Stimulated activated CD8-positive, alpha-beta memory T cell treated with anti-CD3 and anti-CD28 coated beads, Interleukin-4, amount 100 ng/mL, for 24 hours (primary cell): ENCODE data around the gene SSBP3.
"Not testable (repeated sequence)": the region's sequence is repeated elsewhere in the genome, so short reads cannot be mapped to it uniquely, and the experiment has no call there.

Experiments
- DNase-seq: peaks from one replicate; pipeline ENCODE4 v3.0.0-alpha.2; 2020; ENCODE audit warnings: low read depth

Gene SSBP3

DNA sequence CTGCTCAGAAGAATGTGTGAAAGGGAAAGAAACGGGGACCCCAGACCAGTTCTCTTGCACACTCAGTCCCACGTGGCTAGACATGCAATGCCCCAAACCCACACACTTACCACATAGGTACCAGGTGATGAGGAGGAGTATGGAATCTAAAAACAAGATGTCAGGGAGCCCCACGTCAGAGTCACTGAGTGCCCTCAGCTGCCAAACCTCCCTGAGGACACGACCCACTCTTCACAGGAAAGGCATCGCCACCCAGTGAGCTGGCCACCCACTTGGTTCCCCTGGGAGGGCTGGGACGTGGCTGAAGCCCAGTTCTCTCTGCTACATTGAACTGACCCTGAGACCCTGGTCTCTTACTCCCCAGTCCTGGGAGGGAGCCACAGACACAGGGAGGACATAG, 164.8 kb downstream of the SSBP3 start:
- no peak for DNase-seq

DNA sequence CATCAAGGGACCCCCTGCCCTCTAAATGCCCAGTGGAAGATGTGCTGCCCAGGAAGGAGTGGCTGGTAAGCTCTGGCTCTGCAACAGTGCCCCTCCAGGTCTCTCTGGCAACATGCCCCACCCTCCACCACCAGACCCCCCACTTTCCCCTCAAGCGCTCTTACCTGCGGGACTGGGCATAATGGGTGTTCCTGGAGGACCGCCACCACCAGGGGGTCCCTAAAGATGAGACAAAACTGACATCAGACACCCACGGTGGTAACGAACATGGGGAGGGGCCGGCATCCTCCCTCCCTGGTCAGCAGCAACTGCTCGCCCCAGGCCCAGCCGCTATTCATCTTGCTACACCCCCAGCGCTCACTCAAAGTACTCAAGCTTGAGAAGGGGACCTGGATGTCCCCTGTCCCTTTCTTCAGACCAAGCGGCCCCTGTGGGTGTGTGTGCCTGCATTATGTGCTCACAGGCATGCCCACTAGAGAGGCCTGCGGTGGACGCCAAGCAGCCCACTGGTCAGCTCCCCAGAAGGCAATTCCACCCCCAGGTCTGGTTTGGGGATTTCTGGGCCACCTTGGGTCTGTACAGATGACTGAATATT, 165.4 kb downstream of the SSBP3 start:
- DNase-seq = no peak

DNA sequence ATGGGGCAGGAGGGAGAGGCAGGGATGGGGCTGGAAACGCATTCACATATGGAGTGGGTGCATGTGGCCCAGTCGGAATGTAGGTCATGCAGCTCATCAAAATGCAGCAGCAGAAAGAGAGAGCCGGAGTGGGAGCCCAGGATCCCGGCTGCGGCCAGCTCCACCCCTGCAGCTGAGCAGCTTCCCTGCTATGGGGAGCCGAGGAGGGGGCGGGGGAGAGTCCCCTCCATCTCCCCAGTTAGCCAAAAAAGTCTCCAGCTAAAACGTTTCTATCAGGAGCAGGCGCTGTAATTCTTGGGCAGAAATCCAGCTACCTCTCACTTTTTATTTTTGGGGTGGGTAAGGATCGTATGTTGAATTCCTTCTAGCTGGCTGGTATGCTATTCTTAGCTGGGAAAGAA, 166.6 kb downstream of the SSBP3 start:
- DNase-seq = no peak

- no peak for DNase-seq
These were observed 167.2 kb downstream of the SSBP3 start for GRCh38 chr1:54239035-54239383.

- no peak for DNase-seq
These were observed 167.7 kb downstream of the SSBP3 start for GRCh38 chr1:54238353-54239034.

GRCh38 chr1:54237586-54237985, 168.6 kb downstream of the SSBP3 start:
- no peak for DNase-seq

DNA sequence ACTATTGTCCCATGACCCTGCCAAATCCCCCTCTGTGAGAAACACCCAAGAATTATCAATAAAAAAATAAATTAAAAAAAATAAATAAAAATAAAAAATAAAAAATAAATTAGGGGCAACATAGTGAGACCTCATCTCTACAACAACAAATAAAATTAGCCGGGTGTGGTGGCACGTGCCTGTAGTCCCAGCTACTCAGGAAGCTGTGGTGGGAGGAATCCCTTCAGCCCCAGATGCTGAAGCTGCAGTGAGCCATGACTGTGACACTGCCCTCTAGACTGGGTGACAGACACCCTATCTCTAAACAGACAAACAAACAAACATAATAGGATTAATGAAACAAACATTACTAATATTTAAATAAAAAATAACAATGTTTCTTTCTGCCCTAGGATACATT, 171.9 kb downstream of the SSBP3 start:
- no peak for DNase-seq

DNA sequence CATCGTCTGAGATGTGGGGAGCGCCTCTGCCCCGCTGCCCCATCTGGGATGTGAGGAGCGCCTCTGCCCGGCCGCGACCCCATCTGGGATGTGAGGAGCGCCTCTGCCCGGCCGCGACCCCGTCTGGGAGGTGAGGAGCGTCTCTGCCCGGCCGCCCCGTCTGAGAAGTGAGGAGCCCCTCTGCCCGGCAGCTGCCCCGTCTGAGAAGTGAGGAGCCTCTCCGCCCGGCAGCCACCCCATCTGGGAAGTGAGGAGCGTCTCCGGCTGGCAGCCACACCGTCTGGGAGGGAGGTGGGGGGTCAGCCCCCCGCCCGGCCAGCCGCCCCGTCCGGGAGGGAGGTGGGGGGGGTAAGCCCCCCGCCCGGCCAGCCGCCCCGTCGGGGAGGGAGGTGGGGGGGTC, 173.0 kb downstream of the SSBP3 start:
- DNase-seq = not testable (repeated sequence)

DNA sequence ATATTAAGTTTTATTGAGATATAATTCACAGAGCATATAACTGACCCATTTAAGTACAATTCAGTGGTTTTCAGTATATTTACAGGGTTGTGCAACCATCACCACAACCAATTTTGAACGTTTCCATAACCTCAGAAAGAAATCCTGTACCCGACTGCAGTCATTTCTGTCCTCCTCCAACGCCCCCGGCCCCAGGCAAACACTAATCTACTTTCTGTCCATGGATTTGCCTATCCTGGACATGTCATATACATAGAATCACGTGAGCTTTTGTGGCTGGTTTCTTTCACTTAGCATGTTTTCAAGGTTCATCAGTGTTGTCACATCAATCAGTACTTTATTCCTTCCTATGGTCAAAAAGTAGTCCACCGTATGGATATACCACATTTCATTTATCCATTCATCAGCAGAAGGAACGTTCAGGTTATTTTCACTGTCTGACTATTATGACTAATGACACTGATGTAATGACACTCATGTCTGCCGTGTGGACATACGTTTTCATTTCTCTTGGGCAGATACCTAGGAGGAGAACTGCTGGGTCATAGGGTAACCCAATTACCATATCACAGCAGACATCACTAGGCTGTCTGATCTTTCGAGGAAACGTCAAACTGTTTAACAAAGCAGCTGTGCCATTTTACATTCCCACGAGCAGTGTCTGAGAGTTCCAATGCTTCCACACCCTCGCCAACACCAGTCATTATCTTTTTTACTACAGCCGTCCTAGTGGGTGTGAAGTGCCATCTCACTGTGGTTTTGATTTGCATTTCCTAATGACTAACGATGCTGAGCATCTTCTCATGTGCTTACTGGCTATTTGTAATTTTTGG, 175.5 kb downstream of the SSBP3 start:
- peak; percentile 6 for DNase-seq

DNA sequence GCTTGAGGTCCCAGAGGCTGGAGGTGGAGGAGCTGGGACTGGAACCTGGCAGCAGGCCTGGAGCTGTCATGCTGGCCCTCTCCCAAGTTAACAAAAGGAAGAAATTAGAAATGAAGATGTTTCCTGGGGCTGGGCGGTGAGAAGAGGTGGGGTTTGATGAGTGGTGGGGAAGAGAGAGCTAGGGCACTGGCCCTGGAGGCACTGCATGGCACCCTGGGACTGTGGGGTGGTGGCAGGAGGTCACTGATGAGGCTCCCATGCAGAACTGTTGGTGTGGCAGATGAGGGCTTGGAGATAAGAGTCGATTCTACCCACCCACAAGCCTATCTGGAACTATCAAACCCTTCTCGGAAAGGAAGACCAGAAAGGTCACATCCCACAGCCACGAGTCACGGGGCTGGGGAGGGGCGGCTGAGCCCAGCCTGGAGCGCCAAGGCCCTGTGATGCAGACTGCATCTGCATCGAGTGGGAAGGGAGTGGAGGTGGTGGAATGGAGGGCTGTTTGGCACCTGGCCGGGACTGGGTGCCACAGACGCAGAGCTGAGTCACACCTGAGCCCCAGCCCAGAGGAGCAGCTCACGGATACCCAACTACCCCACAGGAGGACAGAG, 176.8 kb downstream of the SSBP3 start:
- peak; percentile 19 for DNase-seq

GRCh38 chr1:54228638-54229079, 177.5 kb downstream of the SSBP3 start:
- DNase-seq = no peak

DNA sequence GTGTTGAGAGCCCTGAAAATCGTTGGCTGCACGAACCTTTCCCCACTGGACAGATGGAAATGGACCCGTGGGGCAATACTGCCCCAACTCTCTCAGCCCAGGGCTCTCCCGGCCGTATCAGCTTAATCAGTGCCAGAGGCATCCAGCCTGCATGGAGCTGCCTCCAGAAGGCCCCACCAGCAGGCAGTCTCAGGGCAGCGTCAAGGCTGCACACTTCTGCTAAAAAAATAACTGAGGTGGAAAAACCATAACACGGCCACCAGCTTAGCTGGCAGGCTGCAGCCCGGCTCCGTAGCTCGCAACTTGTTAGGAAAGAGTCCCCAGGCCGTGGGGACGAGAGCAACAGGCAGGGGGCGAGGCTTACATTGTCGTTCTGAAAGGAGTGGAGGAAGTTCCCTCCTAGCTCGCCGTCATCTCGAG, 178.3 kb downstream of the SSBP3 start:
- no peak for DNase-seq

DNA sequence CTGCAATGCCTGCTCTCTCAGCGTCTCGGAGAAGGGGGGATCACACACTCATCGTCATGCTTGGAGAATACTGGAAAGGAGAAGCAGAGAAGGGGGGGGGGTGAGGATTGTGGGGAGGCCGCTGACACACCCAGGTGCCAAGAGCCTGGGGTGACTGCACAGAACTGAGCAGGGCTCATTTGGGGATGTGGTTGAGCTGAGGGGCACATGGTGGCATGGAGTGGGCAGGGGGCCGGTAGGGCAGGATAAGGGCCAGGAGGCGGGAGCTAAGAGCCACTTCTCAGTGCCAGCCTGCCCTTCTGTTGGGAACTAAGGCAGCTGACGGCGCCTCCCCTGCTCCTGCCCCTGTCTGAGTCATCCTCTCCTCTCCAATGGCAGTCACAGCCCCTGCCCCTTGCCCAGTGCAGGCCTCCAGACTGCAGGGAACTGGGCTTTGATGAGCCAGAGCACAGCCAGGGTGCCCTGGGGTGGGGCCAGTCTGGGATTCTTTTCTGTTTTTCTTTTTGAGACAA, 179.0 kb downstream of the SSBP3 start:
- no peak for DNase-seq

GRCh38 chr1:54225986-54226559, 180.1 kb downstream of the SSBP3 start:
- DNase-seq = no peak

DNA sequence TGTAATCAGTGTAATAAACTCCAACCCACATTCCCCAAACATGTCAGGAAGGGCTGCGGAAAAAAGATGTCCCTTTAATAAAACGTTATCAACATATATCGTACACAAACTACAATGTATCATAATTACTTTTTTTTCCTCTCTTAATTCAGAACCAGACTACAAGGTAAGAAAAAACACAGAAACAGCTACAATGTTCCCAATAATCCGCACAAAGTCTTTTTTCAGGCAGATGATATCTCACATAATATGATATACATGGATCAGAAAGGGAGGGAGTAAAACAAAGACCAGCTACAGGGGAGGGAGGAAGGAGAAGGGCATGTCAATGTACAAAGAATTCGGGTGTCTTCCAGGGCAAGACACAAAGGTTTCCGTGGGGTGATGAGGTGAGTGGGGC, 180.8 kb downstream of the SSBP3 start:
- no peak for DNase-seq

DNA sequence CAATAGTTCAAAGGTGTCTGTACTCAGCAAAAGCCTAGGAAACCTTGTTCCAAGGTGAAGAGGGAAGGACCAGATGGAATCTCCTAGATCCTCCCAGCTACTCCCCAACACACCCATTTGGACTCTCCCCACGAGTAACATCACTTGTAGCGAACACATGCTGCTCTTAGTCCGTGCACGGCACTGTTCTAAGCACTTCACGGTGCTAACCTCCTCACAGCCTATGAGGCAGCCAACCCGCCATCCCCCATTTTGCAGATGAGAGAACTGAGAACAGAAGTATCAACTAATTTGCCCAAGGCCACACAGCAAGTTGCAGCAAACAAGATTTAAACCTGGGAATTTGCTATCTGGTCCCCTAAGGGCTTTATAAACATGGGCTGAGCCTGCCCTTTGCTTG, 182.0 kb downstream of the SSBP3 start:
- DNase-seq = no peak

DNA sequence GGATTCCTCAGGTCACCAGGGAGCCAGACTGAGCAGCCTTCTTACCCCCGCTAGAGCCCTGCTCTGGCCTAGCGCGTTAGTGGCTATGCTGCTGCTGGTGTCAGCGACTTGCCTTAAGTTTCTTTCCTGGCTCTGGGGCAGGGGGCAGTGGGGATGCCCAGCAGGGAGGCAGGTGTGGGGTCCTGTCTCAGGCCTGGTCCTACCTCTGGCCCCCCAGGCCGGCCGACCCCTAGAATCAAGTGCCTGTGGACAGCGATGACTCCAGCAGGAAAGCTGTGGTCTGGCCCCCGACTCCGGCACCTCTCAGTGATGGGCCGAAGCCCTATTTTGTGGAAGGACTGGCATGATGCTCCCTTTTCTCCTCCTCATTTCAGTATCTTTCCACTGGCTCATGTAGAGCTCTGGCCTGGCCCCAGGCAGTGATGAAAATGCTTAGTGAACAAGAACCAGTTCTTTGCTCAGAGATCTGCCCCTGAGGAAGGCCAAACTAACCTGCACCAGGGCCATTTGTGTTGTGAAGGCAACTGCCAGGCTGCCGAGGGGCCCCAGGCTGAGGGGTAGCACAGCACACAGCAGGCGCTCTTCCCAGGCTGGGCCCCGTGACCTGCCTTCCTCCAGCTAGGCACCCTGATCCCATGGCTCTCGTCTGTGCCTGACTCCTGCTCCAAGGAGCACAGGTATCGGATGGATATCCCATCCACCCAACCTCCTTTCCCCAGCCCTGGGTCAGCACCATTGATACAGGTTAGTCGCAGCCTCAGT, 182.6 kb downstream of the SSBP3 start:
- DNase-seq = no peak

DNA sequence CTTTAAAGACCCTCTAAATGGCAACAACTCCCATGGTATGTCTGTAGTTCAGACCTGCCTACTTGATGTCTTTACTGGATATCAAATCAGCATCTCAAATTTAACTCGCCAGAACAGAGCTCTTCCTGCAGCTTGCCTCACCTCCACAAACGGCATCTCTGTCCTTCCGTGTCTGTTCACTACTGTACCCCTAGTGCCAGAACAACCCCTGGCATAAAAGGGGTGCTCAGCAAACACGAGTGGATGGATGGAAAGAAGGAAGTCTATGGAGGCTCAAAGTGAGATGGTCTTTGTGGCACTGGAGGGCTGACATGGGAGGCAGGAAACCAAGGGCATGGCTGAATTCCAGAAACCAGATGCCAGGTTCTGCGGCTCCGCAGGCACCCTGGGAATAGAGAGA, 183.5 kb downstream of the SSBP3 start:
- DNase-seq = no peak

- no peak for DNase-seq
These were observed 184.2 kb downstream of the SSBP3 start for GRCh38 chr1:54221867-54222484.

DNA sequence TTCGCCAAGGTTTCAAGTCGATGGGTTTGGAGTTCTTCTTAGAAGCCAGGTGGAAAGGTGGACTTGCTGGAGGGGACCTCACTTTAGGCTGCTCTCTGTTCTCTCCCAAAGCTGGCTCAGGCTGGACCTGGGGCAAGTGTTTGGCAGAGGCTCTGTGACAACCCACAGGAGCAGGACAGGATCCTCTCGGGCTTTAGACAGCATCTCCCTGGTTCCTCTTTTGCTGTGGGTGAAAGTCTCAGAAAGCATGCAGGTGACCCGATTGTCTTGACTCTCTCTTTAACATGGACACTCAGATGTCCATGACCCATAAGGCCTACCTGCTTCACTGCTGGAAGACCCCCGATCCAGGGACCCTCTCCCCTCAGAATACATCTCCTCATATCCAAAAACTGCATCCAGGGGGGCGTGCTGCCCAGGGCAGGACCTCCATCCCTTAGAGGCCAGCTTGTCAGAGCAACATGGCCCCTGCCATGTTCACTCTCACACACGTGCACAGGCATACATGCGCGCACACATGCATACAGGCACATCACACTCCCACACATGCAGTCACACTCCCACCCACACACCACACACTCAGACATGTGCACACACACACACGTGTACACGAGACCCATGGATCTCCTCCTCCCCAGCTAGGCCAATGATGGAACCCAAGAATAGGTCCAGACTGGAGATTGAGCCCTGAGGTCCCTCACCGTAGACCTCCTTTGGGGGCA, 184.9 kb downstream of the SSBP3 start:
- no peak for DNase-seq
